H9 (cell line): ENCODE results near the gene ARPC5L. TPM values are rescaled to one million over a fixed set of nuclear protein-coding genes. Genes with fewer than 3 reads are reported as not detected.
A peak's percentile ranks its signal among the peaks of the same experiment; 100 is the strongest.

Experiments
- DNase-seq: peaks from one replicate; pipeline ENCODE4 v3.0.0-alpha.2; 2017
- H2AFZ ChIP-seq: one replicate; pipeline ENCODE4 v1.6.1; 2013; ENCODE audit warnings: mild to moderate bottlenecking, low read length, control low read depth, moderate library complexity
- H2AK5ac ChIP-seq: 2 replicates; pipeline ENCODE4 v1.6.1; 2013; ENCODE audit warnings: low read length, control low read depth, mixed read lengths; ENCODE audit not compliant: insufficient read length
- H2BK120ac ChIP-seq: one replicate; pipeline ENCODE4 v1.6.1; 2013; ENCODE audit warnings: low read depth, mild to moderate bottlenecking, low read length, control low read depth, inconsistent platforms; ENCODE audit not compliant: poor library complexity, severe bottlenecking
- H2BK12ac ChIP-seq: 2 replicates; pipeline ENCODE4 v1.6.1; 2013; ENCODE audit warnings: low read length, control low read depth, mixed read lengths, low read depth; ENCODE audit not compliant: insufficient read length
- H2BK15ac ChIP-seq: 2 replicates; pipeline ENCODE4 v1.6.1; 2013; ENCODE audit warnings: low read depth, low read length, control low read depth
- H2BK20ac ChIP-seq: one replicate; pipeline ENCODE4 v1.6.1; 2013; ENCODE audit warnings: low read depth, mild to moderate bottlenecking, low read length, control low read depth, inconsistent platforms; ENCODE audit not compliant: poor library complexity, severe bottlenecking
- H2BK5ac ChIP-seq: 2 replicates; pipeline ENCODE4 v1.6.1; 2013; ENCODE audit warnings: low read length, control low read depth, mixed read lengths; ENCODE audit not compliant: insufficient read length
- H3K14ac ChIP-seq: 2 replicates; pipeline ENCODE4 v1.6.1; 2013; ENCODE audit warnings: low read length, control low read depth; ENCODE audit not compliant: insufficient read depth
- H3K18ac ChIP-seq: 2 replicates; pipeline ENCODE4 v1.6.1; 2013; ENCODE audit warnings: low read depth, mild to moderate bottlenecking, mixed read lengths, low read length, control low read depth; ENCODE audit not compliant: insufficient read length
- H3K23ac ChIP-seq: 2 replicates; pipeline ENCODE4 v1.6.1; 2013; ENCODE audit warnings: low read length, control low read depth, mixed read lengths, low read depth; ENCODE audit not compliant: insufficient read length
- H3K23me2 ChIP-seq: 2 replicates; pipeline ENCODE4 v1.6.1; 2013; ENCODE audit warnings: low read depth, mild to moderate bottlenecking, mixed read lengths, low read length, control low read depth; ENCODE audit not compliant: insufficient read length, poor library complexity, severe bottlenecking
- H3K27ac ChIP-seq: 2 replicates; pipeline ENCODE4 v1.5.1; 2013; ENCODE audit warnings: low read length, control low read depth, mixed read lengths, low read depth; ENCODE audit not compliant: insufficient read length
- H3K27me3 ChIP-seq: 2 replicates; pipeline ENCODE4 v1.6.1; 2013; ENCODE audit warnings: low read length, control low read depth, inconsistent platforms; ENCODE audit not compliant: insufficient read depth
- H3K4ac ChIP-seq: 2 replicates; pipeline ENCODE4 v1.6.1; 2013; ENCODE audit warnings: low read depth, mild to moderate bottlenecking, control low read depth, inconsistent platforms, low read length, moderate library complexity
- H3K4me1 ChIP-seq: 2 replicates; pipeline ENCODE4 v1.6.1; 2013; ENCODE audit warnings: low read length, control low read depth, inconsistent platforms; ENCODE audit not compliant: insufficient read depth
- H3K4me2 ChIP-seq: 2 replicates; pipeline ENCODE4 v1.6.1; 2013; ENCODE audit warnings: low read length, control low read depth, mixed read lengths; ENCODE audit not compliant: insufficient read length, insufficient read depth
- H3K56ac ChIP-seq: 2 replicates; pipeline ENCODE4 v1.6.1; 2013; ENCODE audit warnings: low read depth, mild to moderate bottlenecking, mixed read lengths, low read length, control low read depth; ENCODE audit not compliant: insufficient read length
- H3K79me1 ChIP-seq: 2 replicates; pipeline ENCODE4 v1.6.1; 2013; ENCODE audit warnings: low read depth, mild to moderate bottlenecking, moderate library complexity, low read length, control low read depth, inconsistent platforms; ENCODE audit not compliant: insufficient read depth, poor library complexity, severe bottlenecking
- H3K79me2 ChIP-seq: 2 replicates; pipeline ENCODE4 v1.6.1; 2013; ENCODE audit warnings: low read length, control low read depth, inconsistent platforms; ENCODE audit not compliant: insufficient read depth
- H3K9ac ChIP-seq: 2 replicates; pipeline ENCODE4 v1.6.1; 2013; ENCODE audit warnings: low read length, control low read depth, mixed read lengths; ENCODE audit not compliant: insufficient read length; ENCODE audit errors: extremely low read depth
- H3K9me3 ChIP-seq: one replicate; pipeline ENCODE4 v1.6.1; 2013; ENCODE audit warnings: low read depth, low read length, inconsistent platforms; ENCODE audit not compliant: control insufficient read depth
- H3T11ph ChIP-seq: one replicate; pipeline ENCODE4 v1.6.1; 2013; ENCODE audit warnings: mild to moderate bottlenecking, low read length, control low read depth, inconsistent platforms
- H4K20me1 ChIP-seq: one replicate; pipeline ENCODE4 v1.6.1; 2013; ENCODE audit not compliant: control insufficient read depth, insufficient read length, insufficient read depth
- H4K5ac ChIP-seq: 2 replicates; pipeline ENCODE4 v1.6.1; 2013; ENCODE audit warnings: low read depth, mild to moderate bottlenecking, mixed read lengths, low read length, control low read depth; ENCODE audit not compliant: insufficient read length
- H4K8ac ChIP-seq: replicated peaks from 2 replicates; pipeline ENCODE4 v1.6.1; 2013; ENCODE audit warnings: low read length, control low read depth, mixed read lengths, low read depth; ENCODE audit not compliant: insufficient read length
- H4K91ac ChIP-seq: 2 replicates; pipeline ENCODE4 v1.6.1; 2013; ENCODE audit warnings: low read depth, mild to moderate bottlenecking, moderate library complexity, mixed read lengths, low read length, control low read depth; ENCODE audit not compliant: insufficient read length
- H3K27ac Mint-ChIP-seq, 3 experiments: 2 replicates in 2 of 3; 3 replicates in 1 of 3; pipeline ENCODE4 v1.8.0; 2020 to 2021; ENCODE audit warnings: mixed read lengths in 3 of 3, mild to moderate bottlenecking in 1 of 3, moderate library complexity in 1 of 3
- H3K27me3 Mint-ChIP-seq: 2 replicates; pipeline ENCODE4 v1.8.0; 2021; ENCODE audit warnings: low read depth, mild to moderate bottlenecking, moderate library complexity, mixed read lengths
- H3K36me3 Mint-ChIP-seq, 3 experiments: 2 replicates in 2 of 3; 3 replicates in 1 of 3; pipeline ENCODE4 v1.8.0; 2020 to 2021; ENCODE audit warnings: low read depth in 3 of 3, mixed read lengths in 3 of 3; ENCODE audit not compliant: insufficient read depth in 1 of 3
- H3K4me1 Mint-ChIP-seq, 2 experiments: 2 replicates each; pipeline ENCODE4 v1.8.0; 2020; ENCODE audit warnings: mixed read lengths in 2 of 2
- H3K4me3 Mint-ChIP-seq, 2 experiments: 2 replicates in 1 of 2; 3 replicates in 1 of 2; pipeline ENCODE4 v1.8.0; 2020 to 2021; ENCODE audit warnings: mild to moderate bottlenecking in 2 of 2, mixed read lengths in 2 of 2, moderate library complexity in 1 of 2
- H3K9me3 Mint-ChIP-seq, 2 experiments: 2 replicates in 1 of 2; 3 replicates in 1 of 2; pipeline ENCODE4 v1.8.0; 2020; ENCODE audit warnings: mild to moderate bottlenecking in 2 of 2, mixed read lengths in 2 of 2, moderate library complexity in 1 of 2
- CTCF ChIP-seq: fragments of 200-600 bp; sonication (generic); conservative IDR thresholded peaks from 3 replicates; pipeline ENCODE4 v1.8.0; 2021; ENCODE audit warnings: antibody characterized with exemption, mild to moderate bottlenecking
- WGBS: extraction: QIAGEN DNeasy Blood & Tissue Kit; methylation state at CpG from one replicate; pipeline ENCODE4 v1.1.7; 2013; ENCODE audit warnings: missing lambda C conversion rate, low lambda C conversion rate, mixed read lengths; ENCODE audit not compliant: insufficient read length; ENCODE audit errors: extremely low coverage; 5-methylcytosine and 5-hydroxymethylcytosine counted together
- total RNA-seq: library from RNA; stranded (reverse); gene quantifications from 2 replicates; pipeline ENCODE4 v1.2.1, GENCODE V29; 2021

The ARPC5L gene
- total RNA-seq, 1 experiment from 2014 or later, result 67.7 TPM

GRCh38 chr9:124854161-124854560 lies 7.8 kb upstream of the ARPC5L start:
- Histone ChIP-seq H2AFZ (no peak overlapping the region), H2AK5ac (no peak overlapping the region), H3K27me3 (no peaks in the 10 kb centered on the region), H3K4me1 (peaks cover 3% of the 10 kb centered on the region; the same call in 1 of the 2 replicates), H4K91ac (no peak overlapping the region), H3K18ac (no peak overlapping the region), H3K56ac (no peak overlapping the region), H2BK12ac (no peak overlapping the region), H3K23ac (no peak overlapping the region), H3K27ac (no peak overlapping the region), H3K4me2 (no peak overlapping the region), H2BK15ac (no peak overlapping the region), H3K14ac (no peak overlapping the region), H3T11ph (no peak overlapping the region), H3K23me2 (peaks cover 3% of the 10 kb centered on the region), H4K5ac (no peak overlapping the region), H3K79me2 (no peaks in the 10 kb centered on the region), H2BK120ac (no peak overlapping the region), H3K9ac (no peak overlapping the region), H2BK5ac (no peak overlapping the region), H4K20me1 (no peaks in the 10 kb centered on the region), H3K9me3 (no peaks in the 10 kb centered on the region), H3K4ac (no peak overlapping the region), H2BK20ac (no peak overlapping the region), H3K79me1 (no peaks in the 10 kb centered on the region), H4K8ac (no peak overlapping the region)
- peaks cover 20 to 26% (median 21%) of the 10 kb centered on the region in 3 experiments; a peak in 6 of 7 replicates for H3K36me3 Mint-ChIP-seq
- no peak for TF ChIP-seq CTCF
- DNase-seq, result no peak
- H3K27ac Mint-ChIP-seq, result no peak overlapping the region; a peak in 1 of 7 replicates
- WGBS, result no CpG with 5 or more reads among the region's 8 CpGs
- H3K4me1 Mint-ChIP-seq, result peaks cover 7 to 15% of the 10 kb centered on the region in 2 experiments
- peak overlapping the region in 1 of 2 experiments; percentile 81; a peak in 1 of 5 replicates for H3K4me3 Mint-ChIP-seq
- H3K9me3 Mint-ChIP-seq, result no peaks in the 10 kb centered on the region
- no peaks in the 10 kb centered on the region; the same call in 1 of the 2 replicates for H3K27me3 Mint-ChIP-seq
